SU-DHL-6 (cell line): ENCODE measurements around the gene SKIC8.

Experiments
- H2AFZ ChIP-seq: fragments of 200-600 bp; sonication (generic); 2 replicates; pipeline ENCODE4 v1.6.1; 2014; ENCODE audit warnings: low read depth, mild to moderate bottlenecking, moderate library complexity, mixed read lengths, antibody characterized with exemption, low read length; ENCODE audit not compliant: severe bottlenecking
- H3F3A ChIP-seq: fragments of 200-600 bp; shearing (Covaris generic); 2 replicates; pipeline ENCODE4 v1.6.0; 2016; ENCODE audit warnings: antibody characterized with exemption, mild to moderate bottlenecking; ENCODE audit not compliant: insufficient read depth
- H3K27ac ChIP-seq: fragments of 200-600 bp; sonication (generic); 2 replicates; pipeline ENCODE4 v1.5.1; 2016; ENCODE audit warnings: low read depth, mild to moderate bottlenecking, low read length, moderate library complexity, mixed read lengths
- H3K27me3 ChIP-seq: fragments of 200-600 bp; sonication (generic), shearing (Covaris generic); 2 replicates; pipeline ENCODE4 v1.6.0; 2014; ENCODE audit warnings: mild to moderate bottlenecking, low read length
- H3K36me3 ChIP-seq: fragments of 200-600 bp; sonication (generic); 2 replicates; pipeline ENCODE4 v1.6.1; 2014; ENCODE audit warnings: mild to moderate bottlenecking, low read length, mixed read lengths
- H3K4me2 ChIP-seq: fragments of 300-600, 200-600 bp; shearing (Covaris generic), sonication (generic); 2 replicates; pipeline ENCODE4 v1.6.0; 2014; ENCODE audit warnings: low read length, low read depth, mild to moderate bottlenecking; ENCODE audit not compliant: poor library complexity, severe bottlenecking
- H3K4me3 ChIP-seq: fragments of 200-600 bp; sonication (generic); 2 replicates; pipeline ENCODE4 v1.5.1; 2014; ENCODE audit warnings: antibody characterized with exemption, low read length, mild to moderate bottlenecking, mixed read lengths; ENCODE audit not compliant: insufficient read depth, poor library complexity, severe bottlenecking
- H3K79me2 ChIP-seq: fragments of 200-600 bp; sonication (generic); 2 replicates; pipeline ENCODE4 v1.6.1; 2014; ENCODE audit warnings: mild to moderate bottlenecking, low read length, moderate library complexity; ENCODE audit not compliant: insufficient read depth
- H3K9ac ChIP-seq: fragments of 200-600 bp; sonication (generic); 2 replicates; pipeline ENCODE4 v1.7.0; 2014; ENCODE audit warnings: mild to moderate bottlenecking, low read length
- H3K9me2 ChIP-seq: fragments of 200-600 bp; sonication (generic); replicated peaks from 2 replicates; pipeline ENCODE4 v1.6.1; 2014; ENCODE audit warnings: low read length; ENCODE audit not compliant: insufficient read depth
- H3K9me3 ChIP-seq: fragments of 200-600 bp; sonication (generic); 2 replicates; pipeline ENCODE4 v1.6.1; 2014; ENCODE audit warnings: low read length, mixed read lengths; ENCODE audit not compliant: insufficient read depth
- H4K20me1 ChIP-seq: fragments of 200-600 bp; sonication (generic); 2 replicates; pipeline ENCODE4 v1.6.1; 2014; ENCODE audit warnings: low read depth, mild to moderate bottlenecking, antibody characterized with exemption, low read length, moderate library complexity, mixed read lengths
- EZH2phosphoT487 ChIP-seq: fragments of 200-600 bp; sonication (generic), shearing (Covaris generic); conservative IDR thresholded peaks from 2 replicates; pipeline ENCODE4 v1.6.1; 2018; ENCODE audit warnings: mild to moderate bottlenecking, antibody characterized with exemption, low read length, moderate library complexity, mixed read lengths
- TF ChIP-seq, protein P1 (sequence below): fragments of 200-600 bp; sonication (generic); IDR thresholded peaks from one replicate; pipeline ENCODE4 v1.5.1; 2017; ENCODE audit warnings: antibody characterized with exemption, mild to moderate bottlenecking, low read length, moderate library complexity; ENCODE audit not compliant: insufficient read depth, poor library complexity, severe bottlenecking

Gene SKIC8

DNA sequence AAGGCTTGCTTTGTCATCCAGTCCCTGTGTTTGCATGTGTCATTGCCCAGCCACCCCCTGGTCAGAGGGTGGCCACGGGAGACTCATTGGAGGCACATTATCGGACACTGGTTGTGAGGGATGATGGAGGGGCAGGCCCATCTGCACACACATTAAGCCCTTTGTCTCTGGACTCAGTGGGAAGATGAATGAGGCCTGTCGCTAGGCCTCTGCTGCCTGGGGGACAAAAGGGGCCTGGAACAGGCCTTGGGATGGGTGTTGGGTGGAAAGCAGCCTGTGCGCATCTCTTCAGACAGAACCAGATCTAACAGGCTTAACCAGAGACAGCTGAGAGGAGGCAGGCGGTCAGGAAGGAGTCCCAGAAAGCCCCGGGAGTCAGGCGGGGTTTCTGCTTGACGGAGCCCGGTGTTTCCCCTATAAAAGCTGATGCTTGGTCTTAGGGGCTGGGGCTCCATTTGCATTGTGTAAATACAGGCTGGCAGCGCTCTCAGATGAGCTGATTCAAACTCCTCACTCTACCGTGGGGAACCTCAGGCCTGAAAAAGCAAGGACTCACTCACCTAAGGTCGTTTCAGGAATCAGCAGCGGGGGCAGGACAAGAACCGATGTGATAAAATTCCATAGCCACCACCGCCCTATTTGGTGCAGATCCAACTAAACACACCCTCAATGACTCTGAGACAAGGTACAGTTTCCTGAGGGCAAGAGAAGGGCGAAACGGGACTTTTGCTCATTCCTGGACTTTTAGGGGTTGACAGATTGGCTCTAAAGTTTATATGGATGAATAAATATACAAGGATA, 17.1 kb upstream of the SKIC8 start:
- Histone ChIP-seq H3K27me3 (no peaks in the 10 kb centered on the region), H4K20me1 (no peaks in the 10 kb centered on the region), H2AFZ (no peak overlapping the region), H3K27ac (no peak overlapping the region), H3K79me2 (no peaks in the 10 kb centered on the region), H3K4me3 (no peak overlapping the region), H3K9me2 (no peaks in the 10 kb centered on the region), H3K36me3 (no peaks in the 10 kb centered on the region), H3K9me3 (no peaks in the 10 kb centered on the region), H3K4me2 (no peak overlapping the region), H3K9ac (no peak overlapping the region), H3F3A (no peaks in the 10 kb centered on the region)
- TF ChIP-seq, protein P1, sequence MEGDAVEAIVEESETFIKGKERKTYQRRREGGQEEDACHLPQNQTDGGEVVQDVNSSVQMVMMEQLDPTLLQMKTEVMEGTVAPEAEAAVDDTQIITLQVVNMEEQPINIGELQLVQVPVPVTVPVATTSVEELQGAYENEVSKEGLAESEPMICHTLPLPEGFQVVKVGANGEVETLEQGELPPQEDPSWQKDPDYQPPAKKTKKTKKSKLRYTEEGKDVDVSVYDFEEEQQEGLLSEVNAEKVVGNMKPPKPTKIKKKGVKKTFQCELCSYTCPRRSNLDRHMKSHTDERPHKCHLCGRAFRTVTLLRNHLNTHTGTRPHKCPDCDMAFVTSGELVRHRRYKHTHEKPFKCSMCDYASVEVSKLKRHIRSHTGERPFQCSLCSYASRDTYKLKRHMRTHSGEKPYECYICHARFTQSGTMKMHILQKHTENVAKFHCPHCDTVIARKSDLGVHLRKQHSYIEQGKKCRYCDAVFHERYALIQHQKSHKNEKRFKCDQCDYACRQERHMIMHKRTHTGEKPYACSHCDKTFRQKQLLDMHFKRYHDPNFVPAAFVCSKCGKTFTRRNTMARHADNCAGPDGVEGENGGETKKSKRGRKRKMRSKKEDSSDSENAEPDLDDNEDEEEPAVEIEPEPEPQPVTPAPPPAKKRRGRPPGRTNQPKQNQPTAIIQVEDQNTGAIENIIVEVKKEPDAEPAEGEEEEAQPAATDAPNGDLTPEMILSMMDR, result no peak
- no peak for TF ChIP-seq EZH2phosphoT487

DNA sequence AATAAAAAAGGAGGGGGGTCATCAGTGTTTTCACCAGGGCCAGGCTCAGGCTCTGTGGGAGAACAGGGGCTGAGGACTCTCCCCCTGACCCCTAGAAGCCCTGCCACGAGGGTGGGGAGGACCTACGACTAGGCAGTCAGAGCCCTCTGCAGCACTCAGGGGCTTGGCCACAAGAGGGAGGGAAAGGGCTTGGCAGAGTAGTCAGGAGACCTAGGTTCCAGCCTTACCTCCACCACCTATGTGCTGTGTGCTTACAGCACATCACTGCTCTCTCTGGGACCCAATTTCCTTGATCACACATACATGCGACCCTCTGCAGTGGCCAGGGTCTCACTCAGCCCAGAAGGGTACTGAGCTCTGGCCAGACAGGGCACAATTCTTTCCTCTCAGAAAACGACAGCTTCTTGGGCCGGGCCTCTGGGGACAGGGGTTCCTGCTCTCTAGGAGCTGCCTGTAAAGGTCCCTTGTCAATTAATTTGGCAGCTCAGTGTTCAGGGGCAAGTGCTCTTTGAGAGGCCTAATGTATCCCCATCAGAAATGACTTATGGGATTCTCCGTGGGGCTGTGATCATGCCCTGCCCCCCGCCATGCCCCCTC, 16.4 kb upstream of the SKIC8 start:
- H3K4me2 ChIP-seq, result no peak overlapping the region
- no peaks in the 10 kb centered on the region for H3K36me3 ChIP-seq
- no peaks in the 10 kb centered on the region for H3K9me2 ChIP-seq
- H3K9me3 ChIP-seq, result no peaks in the 10 kb centered on the region
- H3K27ac ChIP-seq, result no peak overlapping the region
- H3K79me2 ChIP-seq, result no peaks in the 10 kb centered on the region
- no peak overlapping the region for H3K4me3 ChIP-seq
- no peaks in the 10 kb centered on the region for H3F3A ChIP-seq
- TF ChIP-seq EZH2phosphoT487, result no peak
- TF ChIP-seq, protein P1, result no peak
- H2AFZ ChIP-seq, result no peak overlapping the region
- H3K9ac ChIP-seq, result no peak overlapping the region
- H3K27me3 ChIP-seq, result no peaks in the 10 kb centered on the region
- no peaks in the 10 kb centered on the region for H4K20me1 ChIP-seq

DNA sequence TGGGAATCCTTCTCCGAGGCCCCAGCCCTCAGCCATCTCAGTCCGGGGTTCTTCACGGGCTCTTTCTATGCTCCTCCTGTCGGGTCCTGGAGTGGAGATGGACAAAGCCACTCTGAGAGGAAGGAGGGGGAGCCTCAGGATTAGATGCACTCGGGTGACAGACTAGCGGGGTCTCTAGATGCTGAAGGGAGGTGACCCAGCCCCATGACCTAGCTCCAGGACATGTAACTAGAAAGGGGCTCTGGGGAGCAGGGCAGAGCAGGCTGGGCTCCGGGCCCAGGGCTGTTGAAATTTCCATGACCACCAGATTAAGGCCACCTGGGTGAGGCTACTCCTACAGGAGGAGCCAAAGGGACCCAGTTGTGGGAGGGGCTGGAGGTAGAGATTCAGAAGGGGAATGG, 14.8 kb upstream of the SKIC8 start:
- Histone ChIP-seq H3K79me2 (no peaks in the 10 kb centered on the region), H3K27ac (no peak overlapping the region), H3F3A (no peaks in the 10 kb centered on the region), H3K4me2 (no peak overlapping the region), H3K9me2 (no peaks in the 10 kb centered on the region), H3K9ac (no peak overlapping the region), H3K27me3 (no peaks in the 10 kb centered on the region), H2AFZ (no peak overlapping the region), H3K36me3 (no peaks in the 10 kb centered on the region), H4K20me1 (no peaks in the 10 kb centered on the region), H3K9me3 (no peaks in the 10 kb centered on the region), H3K4me3 (no peak overlapping the region)
- TF ChIP-seq EZH2phosphoT487, result no peak
- TF ChIP-seq, protein P1, result no peak
